Esophagus mucosa (tissue), 1 donor: ENCODE data around the gene MARK3. TPM values are rescaled to one million over a fixed set of nuclear protein-coding genes. Genes with fewer than 3 reads are reported as not detected.

Experiments used
- ATAC-seq: fragments of 200-7000 bp; cut with Tn5 transposase; one replicate; pipeline ENCODE4 v1.9.1; 2020
- total RNA-seq: library from RNA; stranded (reverse); gene quantifications from one replicate; pipeline ENCODE4 v1.2.4, GENCODE V29; 2023
- donor health status: DM: yes; HTN: yes; CAD: no.

MARK3 gene
- total RNA-seq, 1 donor from 2014 or later = 62.1 TPM

- ATAC-seq = no peak
These were observed 11.2 kb downstream of the MARK3 start for GRCh38 chr14:103396463-103396862.

- no peak for ATAC-seq
These were observed 13.4 kb downstream of the MARK3 start for GRCh38 chr14:103398427-103399195.

GRCh38 chr14:103400537-103400936 is 15.3 kb downstream of the MARK3 start:
- no peak for ATAC-seq

- ATAC-seq = peak; percentile 53
These were observed 16.3 kb downstream of the MARK3 start for GRCh38 chr14:103401223-103402214.

GRCh38 chr14:103402695-103403094 is 17.5 kb downstream of the MARK3 start:
- no peak for ATAC-seq

DNA sequence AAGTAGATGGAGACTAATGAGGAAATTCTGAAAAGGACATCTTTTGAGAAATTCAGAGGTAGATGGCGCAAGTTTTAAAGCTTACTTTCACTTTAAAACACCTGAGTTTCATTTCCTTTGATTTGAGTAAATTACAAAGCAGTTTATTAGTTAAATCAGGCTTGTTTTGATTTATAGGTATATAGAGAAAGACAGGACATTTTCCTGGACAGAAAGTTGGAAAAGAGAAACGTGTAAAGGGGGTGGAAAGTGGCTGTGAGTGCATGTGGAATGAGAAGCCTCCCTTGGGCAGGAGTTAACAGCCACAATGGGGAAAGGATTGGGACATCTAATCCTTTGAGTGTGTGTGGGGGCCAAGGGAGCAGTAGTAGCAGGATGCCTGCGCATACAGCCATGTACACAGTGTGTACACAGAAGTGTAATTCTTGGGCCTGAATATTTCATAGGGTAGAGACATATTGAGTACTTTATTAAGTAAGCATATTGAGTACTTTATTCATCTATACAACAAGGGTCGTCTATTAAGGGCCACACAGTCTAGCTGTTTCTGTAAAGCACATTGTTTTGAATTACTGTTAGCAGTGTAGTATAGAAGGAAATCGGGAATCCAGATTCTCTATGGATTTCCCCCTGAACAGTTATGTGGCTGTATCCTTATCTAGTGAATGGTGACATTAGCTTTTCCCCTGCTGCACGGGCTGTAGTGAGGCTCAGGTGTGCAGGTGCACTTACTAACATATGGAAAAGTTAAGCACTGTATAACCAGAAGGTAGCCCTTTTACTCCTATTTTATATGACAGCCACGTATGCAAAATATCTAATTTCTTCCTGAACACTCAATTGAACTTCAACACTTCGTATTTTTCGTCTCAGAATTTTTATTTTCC is 19.1 kb downstream of the MARK3 start:
- ATAC-seq = no peak

DNA sequence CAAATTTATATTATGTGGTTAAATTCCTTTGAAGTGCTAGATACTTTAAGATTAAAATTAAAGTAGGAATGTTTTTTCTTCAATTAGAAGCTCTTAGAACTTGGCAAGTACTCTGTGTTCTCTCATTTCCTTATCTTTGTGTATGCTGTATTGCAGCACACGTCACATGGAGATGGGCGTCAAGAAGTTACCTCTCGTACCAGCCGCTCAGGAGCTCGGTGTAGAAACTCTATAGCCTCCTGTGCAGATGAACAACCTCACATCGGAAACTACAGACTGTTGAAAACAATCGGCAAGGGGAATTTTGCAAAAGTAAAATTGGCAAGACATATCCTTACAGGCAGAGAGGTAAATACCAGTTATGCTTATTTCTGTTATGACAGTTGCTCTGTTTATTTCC is 19.7 kb downstream of the MARK3 start:
- ATAC-seq = no peak

- ATAC-seq = no peak
These were observed 23.4 kb downstream of the MARK3 start for GRCh38 chr14:103408491-103409155.

DNA sequence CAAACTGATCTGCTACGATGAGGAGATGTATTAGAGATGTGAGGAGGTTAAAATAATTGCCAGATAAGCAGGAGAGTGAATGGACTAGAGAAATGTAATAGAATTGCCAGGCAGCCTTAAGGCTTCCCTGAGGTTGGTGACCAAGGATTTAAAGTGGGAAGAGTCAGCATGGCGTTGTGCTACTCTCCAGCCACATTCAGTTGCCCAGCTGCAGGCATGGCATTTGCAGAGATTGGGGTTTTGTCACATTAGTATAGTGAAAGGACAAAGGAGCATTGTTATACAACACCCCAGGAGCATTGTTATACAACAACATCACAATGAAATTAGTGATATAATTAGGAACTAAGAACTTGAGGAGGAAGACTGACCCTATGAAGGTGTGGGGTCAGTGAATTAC is 31.7 kb downstream of the MARK3 start:
- ATAC-seq = no peak

DNA sequence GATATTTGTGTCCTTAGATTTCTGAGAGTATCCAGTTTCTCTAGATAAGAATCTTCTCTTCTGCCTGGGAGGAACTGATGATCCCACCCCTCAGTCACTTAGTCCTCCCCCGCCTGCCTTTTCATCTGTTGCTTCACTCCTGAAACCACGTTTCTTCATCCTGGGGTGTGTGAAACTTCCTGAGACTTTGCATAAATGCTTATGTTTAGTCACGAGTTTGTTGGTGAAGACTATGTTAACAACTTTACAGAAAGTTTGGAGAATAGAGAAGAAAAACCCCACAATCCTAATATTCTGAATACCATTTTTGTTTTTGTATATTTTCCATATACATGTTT is 33.2 kb downstream of the MARK3 start:
- ATAC-seq = no peak

DNA sequence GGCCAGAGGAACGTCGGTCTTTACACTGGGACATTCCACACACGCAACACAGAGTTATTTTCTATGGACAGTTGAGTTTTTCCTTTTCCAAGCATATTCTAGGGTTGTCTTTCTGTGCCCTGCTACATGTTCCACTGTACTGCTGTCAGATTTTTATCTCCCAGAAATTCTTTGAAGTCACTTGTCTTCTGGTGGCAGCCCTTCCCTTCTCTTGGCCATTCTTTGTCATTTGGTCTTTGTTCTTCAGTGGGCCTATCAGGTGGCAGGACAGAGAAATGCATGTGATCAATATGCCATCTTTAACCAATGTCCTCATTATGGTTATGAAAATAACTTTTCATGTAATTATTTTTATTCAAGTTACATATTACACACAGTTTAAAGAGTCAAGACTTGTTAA is 36.3 kb downstream of the MARK3 start:
- no peak for ATAC-seq

GRCh38 chr14:103423050-103423461 is 37.8 kb downstream of the MARK3 start:
- ATAC-seq = no peak

DNA sequence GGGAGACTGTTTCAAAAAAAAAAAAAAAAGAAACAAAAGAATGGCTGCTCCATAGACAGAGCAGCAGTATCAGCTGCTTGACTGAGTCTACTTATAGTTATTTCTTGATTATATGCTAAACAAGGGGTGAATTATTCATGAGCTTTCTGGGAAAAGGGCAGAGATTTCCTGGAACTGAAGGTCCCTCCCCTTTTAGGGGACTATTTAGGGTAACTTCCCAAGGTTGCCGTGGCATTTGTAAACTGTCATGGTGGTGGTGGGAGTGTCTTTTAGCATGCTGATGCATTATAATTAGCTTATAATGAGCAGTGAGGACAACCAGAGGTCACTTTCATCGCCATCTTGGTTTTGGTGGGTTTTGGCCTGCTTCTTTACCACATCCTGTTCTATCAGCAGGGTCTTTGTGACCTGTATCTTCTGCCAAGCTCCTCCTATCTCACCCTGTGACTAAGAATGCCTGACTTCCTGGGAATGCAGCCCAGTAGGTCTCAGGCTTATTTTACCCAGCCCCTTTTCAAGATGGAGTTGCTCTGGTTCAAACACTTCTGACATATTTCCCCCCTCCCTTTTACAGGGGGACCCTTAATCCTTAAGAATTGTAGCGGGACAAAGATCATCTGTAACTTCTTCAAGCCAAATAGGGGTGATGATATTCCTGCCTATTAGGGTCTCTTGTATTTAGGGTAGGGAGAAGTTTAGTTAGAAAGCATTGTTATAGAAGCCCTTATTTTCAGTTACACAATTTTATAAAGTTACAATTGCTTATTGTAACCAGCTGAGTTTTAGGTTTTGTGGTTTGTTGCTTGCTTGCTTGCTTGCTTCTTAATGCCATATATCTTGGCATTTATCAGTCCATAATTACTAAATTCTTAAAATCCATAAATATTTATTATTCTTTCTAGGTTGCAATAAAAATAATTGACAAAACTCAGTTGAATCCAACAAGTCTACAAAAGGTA is 42.5 kb downstream of the MARK3 start:
- no peak for ATAC-seq

DNA sequence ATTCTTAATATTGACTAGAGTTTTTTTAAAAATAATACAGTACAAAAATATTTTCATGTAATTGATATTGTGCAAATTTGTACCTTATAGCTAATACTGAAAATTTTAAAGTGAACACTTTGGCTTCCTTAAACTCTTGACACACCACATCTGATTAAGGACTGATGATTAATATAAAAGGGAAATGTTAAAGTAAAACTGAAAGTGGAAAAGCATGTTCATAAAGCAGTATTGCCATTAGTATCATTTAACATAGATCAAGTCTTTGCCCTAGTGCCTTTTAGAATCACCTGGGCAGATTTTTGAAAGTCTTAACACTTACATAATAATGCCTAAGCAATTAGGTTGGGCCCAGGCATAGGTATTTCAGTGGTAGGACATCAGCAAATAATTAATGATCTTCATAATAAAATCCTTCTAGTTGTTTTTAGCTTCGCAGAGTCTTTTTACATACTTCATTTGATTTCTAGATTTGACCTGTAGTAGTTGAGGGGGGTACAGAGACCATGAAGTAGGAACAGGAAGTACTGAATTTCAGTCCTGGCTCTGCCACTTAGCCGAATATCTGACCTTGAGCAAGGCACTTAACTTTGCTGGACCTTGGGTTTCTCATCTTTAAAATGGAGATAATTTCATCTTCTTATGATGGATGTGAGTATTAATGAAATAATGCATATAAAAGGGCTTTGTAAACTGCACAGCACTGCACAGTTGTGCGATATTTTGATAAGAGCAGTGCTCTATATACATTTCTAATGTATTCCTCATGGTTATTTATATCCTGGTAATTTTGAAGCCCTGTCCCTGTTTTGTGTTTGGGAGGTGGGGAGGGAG is 43.7 kb downstream of the MARK3 start:
- no peak for ATAC-seq

- ATAC-seq = no peak
These were observed 45.1 kb downstream of the MARK3 start for GRCh38 chr14:103430358-103430757.

DNA sequence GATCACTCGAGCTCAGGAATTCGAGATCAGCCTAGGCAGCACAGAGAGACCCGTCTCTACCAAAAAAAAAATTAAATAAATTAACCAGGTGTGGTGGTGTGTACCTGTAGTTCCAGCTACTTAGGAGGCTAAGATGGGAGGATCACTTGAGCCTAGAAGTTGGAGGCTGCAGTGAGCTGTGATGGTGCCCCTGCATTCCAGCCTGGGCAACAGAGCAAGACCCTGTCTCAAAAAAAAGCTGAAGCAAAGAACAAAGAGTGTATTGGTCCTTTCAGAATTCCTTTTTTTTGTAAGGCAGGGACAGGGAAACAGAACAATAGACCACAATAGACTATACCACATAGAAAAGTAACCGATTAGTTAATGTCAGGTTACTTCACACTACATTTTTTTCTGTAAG is 47.4 kb downstream of the MARK3 start:
- ATAC-seq = no peak

- no peak for ATAC-seq
These were observed 48.8 kb downstream of the MARK3 start for GRCh38 chr14:103433916-103434563.

DNA sequence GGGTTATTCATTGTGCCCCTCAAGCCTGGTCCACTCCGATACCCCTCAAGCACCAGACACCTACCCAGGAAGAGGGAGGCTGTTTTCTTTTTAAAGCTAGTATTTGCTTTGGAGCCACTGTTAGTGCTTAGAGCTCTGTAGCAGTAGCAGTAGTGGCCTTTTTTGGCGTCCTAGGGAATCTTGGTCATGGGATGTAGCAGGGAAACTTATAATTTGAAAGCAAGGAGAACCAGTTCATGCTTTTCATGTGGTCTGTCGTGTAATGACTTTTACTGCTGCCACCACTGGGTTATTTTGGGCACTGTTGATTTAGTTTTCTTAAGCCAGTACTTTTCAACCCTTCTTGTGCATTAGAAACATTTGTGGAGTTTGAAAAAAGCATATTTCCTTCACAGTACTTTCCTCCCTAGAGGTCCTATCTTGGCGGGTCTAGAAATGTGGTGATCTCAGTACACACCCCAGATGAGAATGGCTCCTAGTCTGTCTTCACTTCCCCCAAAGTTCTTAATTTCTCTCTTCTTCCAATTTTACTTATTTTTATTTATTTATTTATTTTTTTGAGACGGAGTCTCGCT is 49.7 kb downstream of the MARK3 start:
- ATAC-seq = peak; percentile 48

GRCh38 chr14:103436533-103436932 is 51.3 kb downstream of the MARK3 start:
- ATAC-seq = peak; percentile 28
